SK-N-SH treated with all-trans-retinoic acid at 6 μM for 48 hours (cell line): ENCODE measurements around the gene B4GALT6.

Experiments
- ATAC-seq: fragments of 200-7000 bp; cut with Tn5 transposase; 3 replicates; pipeline ENCODE4 v1.9.1; 2020; ENCODE audit warnings: mild to moderate bottlenecking, moderate library complexity
- ARNTL ChIP-seq: fragments of 450-650 bp; formaldehyde crosslinking; IDR thresholded peaks from 2 replicates; pipeline ENCODE4 v1.5.0; 2020; ENCODE audit warnings: low read depth, mild to moderate bottlenecking, moderate library complexity, borderline replicate concordance
- BACH2 ChIP-seq: fragments of 250-450 bp; sonication (Bioruptor Pico); IDR thresholded peaks from 2 replicates; pipeline ENCODE4 v1.9.0; 2021; ENCODE audit warnings: mild to moderate bottlenecking, borderline replicate concordance
- CREB5 ChIP-seq: fragments of 250-450 bp; sonication (Bioruptor Pico); IDR thresholded peaks from 2 replicates; pipeline ENCODE4 v1.5.1; 2020; ENCODE audit warnings: low read depth, mild to moderate bottlenecking, moderate library complexity
- CSDC2 ChIP-seq: fragments of 250-450 bp; sonication (Bioruptor Pico); IDR thresholded peaks from 2 replicates; pipeline ENCODE4 v1.5.0; 2020; ENCODE audit warnings: mild to moderate bottlenecking, moderate library complexity
- CSRNP3 ChIP-seq: fragments of 250-450 bp; sonication (Bioruptor Pico); IDR thresholded peaks from 2 replicates; pipeline ENCODE4 v1.5.1; 2021; ENCODE audit warnings: mild to moderate bottlenecking, moderate library complexity
- ESRRG ChIP-seq: fragments of 250-450 bp; sonication (Bioruptor Pico); IDR thresholded peaks from 2 replicates; pipeline ENCODE4 v1.6.1; 2021; ENCODE audit warnings: mild to moderate bottlenecking
- GLIS3 ChIP-seq: fragments of 250-450 bp; sonication (Bioruptor Pico); IDR thresholded peaks from 2 replicates; pipeline ENCODE4 v1.5.0; 2020; ENCODE audit warnings: mild to moderate bottlenecking, moderate library complexity
- OSR1 ChIP-seq: fragments of 250-450 bp; sonication (Bioruptor Pico); IDR thresholded peaks from 2 replicates; pipeline ENCODE4 v1.8.0; 2022; ENCODE audit warnings: moderate library complexity, mild to moderate bottlenecking, inconsistent platforms
- PATZ1 ChIP-seq: fragments of 250-450 bp; sonication (Bioruptor Pico); IDR thresholded peaks from 2 replicates; pipeline ENCODE4 v1.8.0; 2020; ENCODE audit warnings: mild to moderate bottlenecking, moderate library complexity, borderline replicate concordance
- POU6F1 ChIP-seq: fragments of 250-450 bp; sonication (Bioruptor Pico); IDR thresholded peaks from 2 replicates; pipeline ENCODE4 v1.8.0; 2021; ENCODE audit warnings: low read depth, mild to moderate bottlenecking, moderate library complexity, borderline replicate concordance
- PPARA ChIP-seq: fragments of 250-450 bp; sonication (Bioruptor Pico); IDR thresholded peaks from 2 replicates; pipeline ENCODE4 v1.5.0; 2020; ENCODE audit warnings: mild to moderate bottlenecking, borderline replicate concordance
- RARB ChIP-seq: fragments of 250-450 bp; sonication (Bioruptor Pico); IDR thresholded peaks from 2 replicates; pipeline ENCODE4 v1.8.0; 2021; ENCODE audit warnings: mild to moderate bottlenecking, moderate library complexity
- SNAI2 ChIP-seq: fragments of 250-450 bp; sonication (Bioruptor Pico); IDR thresholded peaks from 2 replicates; pipeline ENCODE4 v1.5.0; 2020; ENCODE audit warnings: mild to moderate bottlenecking, moderate library complexity
- TCF4 ChIP-seq: fragments of 250-450 bp; sonication (Bioruptor Pico); IDR thresholded peaks from 2 replicates; pipeline ENCODE4 v1.8.0; 2021; ENCODE audit warnings: mild to moderate bottlenecking, moderate library complexity, borderline replicate concordance
- TSHZ2 ChIP-seq: fragments of 250-450 bp; sonication (Bioruptor Pico); IDR thresholded peaks from 2 replicates; pipeline ENCODE4 v1.5.0; 2020; ENCODE audit warnings: mild to moderate bottlenecking, moderate library complexity
- ZC3H10 ChIP-seq: fragments of 250-450 bp; sonication (Bioruptor Pico); IDR thresholded peaks from 2 replicates; pipeline ENCODE4 v1.5.1; 2021; ENCODE audit warnings: mild to moderate bottlenecking, moderate library complexity
- ZFP3 ChIP-seq: fragments of 250-450 bp; sonication (Bioruptor Pico); IDR thresholded peaks from 2 replicates; pipeline ENCODE4 v1.5.0; 2020; ENCODE audit warnings: mild to moderate bottlenecking, moderate library complexity
- ZFP30 ChIP-seq: fragments of 450-650 bp; formaldehyde crosslinking; IDR thresholded peaks from 2 replicates; pipeline ENCODE4 v1.5.0; 2022; ENCODE audit warnings: mild to moderate bottlenecking, moderate library complexity
- ZNF565 ChIP-seq: fragments of 450-650 bp; formaldehyde crosslinking; conservative IDR thresholded peaks from 2 replicates; pipeline ENCODE4 v1.5.0; 2020; ENCODE audit warnings: low read depth, mild to moderate bottlenecking, moderate library complexity
- ZNF70 ChIP-seq: fragments of 450-650 bp; formaldehyde crosslinking; IDR thresholded peaks from 2 replicates; pipeline ENCODE4 v1.5.0; 2020; ENCODE audit warnings: mild to moderate bottlenecking, moderate library complexity
- ZNF8 ChIP-seq: fragments of 450-650 bp; formaldehyde crosslinking; IDR thresholded peaks from 2 replicates; pipeline ENCODE4 v1.5.0; 2020; ENCODE audit warnings: mild to moderate bottlenecking, moderate library complexity

B4GALT6 gene

GRCh38 chr18:31591113-31591512, 93.3 kb downstream of the B4GALT6 start:
- TF ChIP-seq ZFP3 (CRISPR knock-in tag): no peak
- no peak for ATAC-seq

GRCh38 chr18:31590570-31590969, 93.8 kb downstream of the B4GALT6 start:
- no peak for TF ChIP-seq CSRNP3 (CRISPR knock-in tag)
- TF ChIP-seq ZNF8 (CRISPR knock-in tag): no peak
- TF ChIP-seq ZFP30: no peak
- TF ChIP-seq CSDC2 (CRISPR knock-in tag): no peak
- no peak for TF ChIP-seq GLIS3 (CRISPR knock-in tag)
- no peak for TF ChIP-seq BACH2
- TF ChIP-seq ZNF70 (CRISPR knock-in tag): no peak
- ATAC-seq: no peak

- ATAC-seq: no peak
- TF ChIP-seq BACH2 (no peak), PATZ1 (no peak), ZFP3 (CRISPR knock-in tag) (no peak), ZFP30 (no peak), POU6F1 (CRISPR knock-in tag) (no peak), RARB (no peak), ARNTL (CRISPR knock-in tag) (no peak), GLIS3 (CRISPR knock-in tag) (no peak), PPARA (CRISPR knock-in tag) (no peak), ZC3H10 (CRISPR knock-in tag) (no peak), OSR1 (no peak), ESRRG (no peak), CREB5 (no peak)
- TF ChIP-seq, all 23 proteins: peak for 0
Measured at GRCh38 chr18:31587529-31587928, 96.9 kb downstream of the B4GALT6 start.

GRCh38 chr18:31586616-31587015, 97.8 kb downstream of the B4GALT6 start:
- TF ChIP-seq TCF4 (CRISPR knock-in tag) (no peak), CSRNP3 (CRISPR knock-in tag) (no peak), CREB5 (no peak), ZFP30 (no peak), POU6F1 (CRISPR knock-in tag) (no peak), SNAI2 (no peak), ESRRG (no peak), PPARA (CRISPR knock-in tag) (no peak), TSHZ2 (CRISPR knock-in tag) (no peak), OSR1 (no peak), ZNF565 (no peak), ZNF8 (CRISPR knock-in tag) (no peak), BACH2 (no peak), ZFP3 (CRISPR knock-in tag) (no peak)
- no peak for ATAC-seq
